H1 (cell line): ENCODE measurements around the gene OSBPL3. TPM values are rescaled to one million over a fixed set of nuclear protein-coding genes. Genes with fewer than 3 reads are reported as not detected.

Experiments used
- CTCF ChIA-PET: fragments of 300-600 bp; sonication (Branson Sonifier 250); formaldehyde crosslinking; loops from one replicate; lab custom pipeline; 2021; ENCODE audit not compliant: partially characterized antibody; lab: Charles Lee
- POLR2A ChIA-PET: fragments of 300-600 bp; sonication (Branson Sonifier 250); formaldehyde crosslinking; loops from one replicate; lab custom pipeline; 2021; ENCODE audit warnings: inconsistent platforms; ENCODE audit not compliant: partially characterized antibody; lab: Charles Lee
- DNase-seq, 2 experiments: peaks; one replicate each; pipeline versions ENCODE4 v3.0.0 to v3.0.0-alpha.2; 2010 to 2022; ENCODE audit warnings: low spot score in 2 of 2, low read depth in 1 of 2, mixed read lengths in 1 of 2
- FAIRE-seq: peaks from 2 replicates; lab custom pipeline; 2011; peaks lifted over from hg19 to GRCh38; lab: Jason Lieb, UNC
- H2AFZ ChIP-seq: 2 replicates; pipeline ENCODE4 v1.8.1; 2012; ENCODE audit warnings: low read length, inconsistent platforms
- H2AK5ac ChIP-seq: 2 replicates; pipeline ENCODE4 v1.6.1; 2013; ENCODE audit warnings: low read depth, low read length
- H2BK120ac ChIP-seq: replicated peaks from 2 replicates; pipeline ENCODE3; 2013; ENCODE audit warnings: low read depth, low read length, inconsistent platforms
- H2BK12ac ChIP-seq: 2 replicates; pipeline ENCODE4 v1.6.1; 2013; ENCODE audit warnings: low read depth, low read length
- H2BK15ac ChIP-seq: 2 replicates; pipeline ENCODE4 v1.6.1; 2013; ENCODE audit warnings: low read length
- H2BK20ac ChIP-seq: 2 replicates; pipeline ENCODE4 v1.6.1; 2013; ENCODE audit warnings: low read length
- H2BK5ac ChIP-seq: 2 replicates; pipeline ENCODE4 v1.6.1; 2013; ENCODE audit warnings: low read depth, low read length
- H3K14ac ChIP-seq: 2 replicates; pipeline ENCODE4 v1.6.1; 2013; ENCODE audit warnings: inconsistent platforms; ENCODE audit not compliant: insufficient read length
- H3K18ac ChIP-seq: 2 replicates; pipeline ENCODE4 v1.6.1; 2013; ENCODE audit warnings: low read length; ENCODE audit errors: extremely low read depth
- H3K23ac ChIP-seq: 2 replicates; pipeline ENCODE4 v1.6.1; 2013; ENCODE audit warnings: inconsistent platforms; ENCODE audit not compliant: insufficient read length
- H3K23me2 ChIP-seq: 2 replicates; pipeline ENCODE4 v1.6.1; 2013; ENCODE audit warnings: low read depth, low read length
- H3K27ac ChIP-seq: 2 replicates; pipeline ENCODE4 v1.6.1; 2011; ENCODE audit warnings: low read depth, low read length, inconsistent platforms
- H3K27me3 ChIP-seq, 4 experiments: replicated peaks in 1 of 4; 1 replicate in 1 of 4; 2 replicates in 3 of 4; pipeline versions ENCODE4 v1.6.1 to v1.8.1; 2011 to 2013; ENCODE audit warnings: low read length in 3 of 4, mild to moderate bottlenecking in 3 of 4, inconsistent platforms in 2 of 4, mixed read lengths in 2 of 4, moderate library complexity in 1 of 4; ENCODE audit not compliant: control insufficient read depth in 3 of 4, insufficient read depth in 3 of 4; ENCODE audit errors: extremely low read depth in 1 of 4
- H3K36me3 ChIP-seq, 4 experiments: 2 replicates each; pipeline versions ENCODE4 v1.6.1 to v1.8.1; 2011 to 2013; ENCODE audit warnings: mild to moderate bottlenecking in 4 of 4, low read length in 3 of 4, moderate library complexity in 2 of 4, control low read depth in 1 of 4, inconsistent platforms in 1 of 4; ENCODE audit not compliant: insufficient read depth in 4 of 4, control insufficient read depth in 2 of 4
- H3K4ac ChIP-seq: replicated peaks from 2 replicates; pipeline ENCODE3; 2013; ENCODE audit warnings: low read length, low read depth, mixed read lengths, inconsistent platforms; ENCODE audit not compliant: insufficient read length
- H3K4me1 ChIP-seq, 4 experiments: replicated peaks in 1 of 4; 1 replicate in 1 of 4; 2 replicates in 3 of 4; pipeline versions ENCODE4 v1.6.1 to v1.8.1; 2011 to 2013; ENCODE audit warnings: low read length in 3 of 4, inconsistent platforms in 2 of 4, mixed read lengths in 1 of 4; ENCODE audit not compliant: insufficient read depth in 4 of 4, control insufficient read depth in 3 of 4
- H3K4me2 ChIP-seq, 2 experiments: 2 replicates each; pipeline versions ENCODE4 v1.6.1 to v1.8.1; 2011 to 2013; ENCODE audit warnings: low read depth in 2 of 2, low read length in 2 of 2, control low read depth in 1 of 2, inconsistent platforms in 1 of 2, mild to moderate bottlenecking in 1 of 2; ENCODE audit not compliant: insufficient read depth in 1 of 2
- H3K4me3 ChIP-seq, 4 experiments: fragments of 200-600, 300-600 bp in 1 of 4; sonication (generic), shearing (Covaris generic), sonication (Bioruptor Twin) in 1 of 4; 2 replicates each; pipeline versions ENCODE4 v1.5.1 to v1.8.1; 2011 to 2016; ENCODE audit warnings: low read length in 4 of 4, low read depth in 3 of 4, control low read depth in 2 of 4, inconsistent platforms in 2 of 4, mild to moderate bottlenecking in 2 of 4, mixed read lengths in 1 of 4, moderate library complexity in 1 of 4; ENCODE audit not compliant: insufficient read depth in 2 of 4; ENCODE audit errors: extremely low read depth in 1 of 4
- H3K56ac ChIP-seq: replicated peaks from 2 replicates; pipeline ENCODE3; 2013; ENCODE audit warnings: low read depth, mild to moderate bottlenecking, mixed read lengths, low read length, inconsistent platforms; ENCODE audit not compliant: insufficient read length
- H3K79me1 ChIP-seq: 2 replicates; pipeline ENCODE4 v1.6.1; 2013; ENCODE audit warnings: low read depth, low read length, control low read depth
- H3K79me2 ChIP-seq, 2 experiments: 2 replicates each; pipeline versions ENCODE4 v1.6.1 to v1.8.1; 2012 to 2013; ENCODE audit warnings: low read length in 2 of 2, mild to moderate bottlenecking in 2 of 2, inconsistent platforms in 1 of 2; ENCODE audit not compliant: insufficient read depth in 2 of 2, control insufficient read depth in 1 of 2
- H3K9ac ChIP-seq, 4 experiments: replicated peaks in 1 of 4; 1 replicate in 1 of 4; 2 replicates in 3 of 4; pipeline versions ENCODE4 v1.6.1 to v1.8.1; 2011 to 2013; ENCODE audit warnings: low read depth in 3 of 4, low read length in 3 of 4, control low read depth in 2 of 4, mild to moderate bottlenecking in 2 of 4, moderate library complexity in 2 of 4, inconsistent platforms in 1 of 4; ENCODE audit errors: extremely low read depth in 1 of 4
- H3K9me3 ChIP-seq, 2 experiments: 2 replicates each; pipeline versions ENCODE4 v1.6.1 to v1.8.1; 2012 to 2013; ENCODE audit warnings: mild to moderate bottlenecking in 2 of 2, moderate library complexity in 2 of 2, control low read depth in 1 of 2, inconsistent platforms in 1 of 2, low read depth in 1 of 2, low read length in 1 of 2, mixed read lengths in 1 of 2; ENCODE audit not compliant: insufficient read depth in 2 of 2
- H4K20me1 ChIP-seq, 2 experiments: replicated peaks in 1 of 2; 2 replicates each; pipeline versions ENCODE3 to v1.8.1; 2011 to 2013; ENCODE audit warnings: inconsistent platforms in 2 of 2, low read length in 2 of 2, mild to moderate bottlenecking in 1 of 2; ENCODE audit not compliant: insufficient read depth in 2 of 2, control insufficient read depth in 1 of 2
- H4K5ac ChIP-seq: 2 replicates; pipeline ENCODE4 v1.6.1; 2013; ENCODE audit warnings: low read length, low read depth, mixed read lengths, inconsistent platforms; ENCODE audit not compliant: insufficient read length
- H4K8ac ChIP-seq: 2 replicates; pipeline ENCODE4 v1.8.0; 2013; ENCODE audit warnings: mild to moderate bottlenecking, moderate library complexity, low read length, inconsistent platforms; ENCODE audit not compliant: insufficient read depth; ENCODE audit errors: extremely low read depth
- H4K91ac ChIP-seq: replicated peaks from 2 replicates; pipeline ENCODE3; 2013; ENCODE audit warnings: low read length, mixed read lengths, inconsistent platforms; ENCODE audit not compliant: insufficient read length
- CBX5 ChIP-seq: fragments of 300-800, 300-1000 bp; sonication (generic); IDR thresholded peaks from 2 replicates; pipeline ENCODE4 v1.7.1; 2016; ENCODE audit warnings: antibody characterized with exemption, low read length, low read depth
- CEBPB ChIP-seq: IDR thresholded peaks from 2 replicates; pipeline ENCODE4 v1.6.1; 2012; ENCODE audit warnings: low read depth, low read length
- CHD1 ChIP-seq: IDR thresholded peaks from 2 replicates; pipeline ENCODE4 v1.6.1; 2012; ENCODE audit warnings: low read depth, low read length, improper control_type of control experiment
- CTCF ChIP-seq, 3 experiments: IDR thresholded peaks; 1 replicate in 2 of 3; 2 replicates in 1 of 3; pipeline versions ENCODE4 v1.5.1 to v1.6.1; 2011; ENCODE audit warnings: low read length in 3 of 3, mild to moderate bottlenecking in 3 of 3, inconsistent platforms in 2 of 3, low read depth in 1 of 3, moderate library complexity in 1 of 3; ENCODE audit not compliant: insufficient read depth in 1 of 3; ENCODE audit errors: control extremely low read depth in 1 of 3
- GABPA ChIP-seq: IDR thresholded peaks from 2 replicates; pipeline ENCODE4 v1.6.1; 2011; ENCODE audit warnings: mild to moderate bottlenecking, low read length, moderate library complexity, borderline replicate concordance; ENCODE audit not compliant: insufficient read depth
- NRF1 ChIP-seq: IDR thresholded peaks from 2 replicates; pipeline ENCODE4 v1.6.1; 2011; ENCODE audit warnings: mild to moderate bottlenecking, low read depth, low read length, improper control_type of control experiment
- RBBP5 ChIP-seq: IDR thresholded peaks from 2 replicates; pipeline ENCODE4 v1.7.1; 2012; ENCODE audit warnings: low read depth, mild to moderate bottlenecking, inconsistent platforms, low read length, moderate library complexity, borderline replicate concordance
- SIRT6 ChIP-seq: IDR thresholded peaks from one replicate; pipeline ENCODE4 v1.7.1; 2012; ENCODE audit warnings: low read length, inconsistent platforms
- SP1 ChIP-seq: IDR thresholded peaks from 2 replicates; pipeline ENCODE4 v1.6.1; 2011; ENCODE audit warnings: low read depth, low read length
- USF2 ChIP-seq: IDR thresholded peaks from 2 replicates; pipeline ENCODE4 v1.6.1; 2011; ENCODE audit warnings: low read length, improper control_type of control experiment
- WGBS, 2 experiments: shearing (Covaris generic) in 1 of 2; methylation state at CpG; one replicate each; pipeline versions ENCODE4 v1.1.6 to v1.1.7; 2013 to 2015; ENCODE audit warnings: low lambda C conversion rate in 2 of 2, mixed read lengths in 2 of 2, inconsistent platforms in 1 of 2, low coverage in 1 of 2, missing lambda C conversion rate in 1 of 2; ENCODE audit not compliant: insufficient replicate concordance in 2 of 2, insufficient coverage in 1 of 2, insufficient read length in 1 of 2; ENCODE audit errors: extremely low coverage in 1 of 2, missing lambda C conversion rate in 1 of 2; 5-methylcytosine and 5-hydroxymethylcytosine counted together
- polyA plus RNA-seq, 7 experiments: library from polyadenylated mRNA; depleted of rRNA in 3 of 7; stranded (reverse) in 5 of 7; unstranded in 2 of 7; fragments of >200 nt in 5 of 7; fragments of 200-250 nt in 2 of 7; gene quantifications; 1 replicate in 5 of 7; 2 replicates in 1 of 7; 4 replicates in 1 of 7; pipeline versions ENCODE4 v1.2.1 to v1.2.3, GENCODE V29; 2011 to 2013; ENCODE audit warnings: missing spikeins in 2 of 7, mixed read lengths in 2 of 7
- total RNA-seq: library from RNA; stranded (reverse); fragmentation: NEBNext Ultra II Directional; extraction: Animal tissue kit (Norgen Biotek cat#: 25700); gene quantifications from 2 replicates; pipeline ENCODE4 v1.2.1, GENCODE V29; 2021

OSBPL3 gene
- total and polyA plus RNA-seq, 2 of the 8 experiments (the other 6 are each of a cell fraction or from before 2014, with no cell fraction given): 2.8 to 13.9 TPM

GRCh38 chr7:24800667-24801066 lies 179.3 kb downstream of the OSBPL3 start:
- Histone ChIP-seq H2BK20ac (no peak overlapping the region), H3K9me3 (no peaks in the 10 kb centered on the region), H4K5ac (no peak overlapping the region), H4K91ac (no peak overlapping the region), H3K27ac (no peak overlapping the region), H3K4me1 (peaks cover 0 to 2% (median 0%) of the 10 kb centered on the region in 4 experiments; a peak in 1 of 7 replicates), H3K36me3 (peaks cover 0 to 4% (median 0%) of the 10 kb centered on the region in 4 experiments; a peak in 2 of 8 replicates), H3K79me2 (no peaks in the 10 kb centered on the region), H2BK5ac (no peak overlapping the region), H3K56ac (no peak overlapping the region), H4K8ac (no peak overlapping the region), H2AK5ac (no peak overlapping the region), H3K14ac (no peak overlapping the region), H2BK120ac (no peak overlapping the region), H3K23ac (no peak overlapping the region), H4K20me1 (no peaks in the 10 kb centered on the region), H3K4me2 (no peak overlapping the region), H3K23me2 (peaks cover 2% of the 10 kb centered on the region; the same call in 1 of the 2 replicates), H3K79me1 (no peaks in the 10 kb centered on the region), H3K9ac (no peak overlapping the region), H2BK15ac (no peak overlapping the region), H3K4me3 (no peak overlapping the region), H3K18ac (no peak overlapping the region), H2AFZ (no peak overlapping the region), H3K27me3 (no peaks in the 10 kb centered on the region), H3K4ac (no peak overlapping the region), H2BK12ac (no peak overlapping the region)
- ChIA-PET POLR2A (no interaction called here), CTCF (interaction anchor here (0.6 to 3.8 kb wide), 4 partner anchors 9 to 298 kb away, joined by 3 to 21 read pairs (median 4); no protein-coding TSS in a partner anchor)
- FAIRE-seq: no peak
- 87% methylated on average over 9 of the region's 9 CpGs; no CpG with 5 or more reads in 1 of the 2 experiments for WGBS, 2 experiments
- DNase-seq: no peak
- no peak for TF ChIP-seq CEBPB
- no peak for TF ChIP-seq NRF1
- TF ChIP-seq GABPA: no peak
- no peak for TF ChIP-seq CHD1
- TF ChIP-seq CBX5: no peak
- no peak for TF ChIP-seq SP1
- TF ChIP-seq RBBP5: no peak
- TF ChIP-seq USF2: no peak
- no peak for TF ChIP-seq SIRT6
- no peak for TF ChIP-seq CTCF (IDR thresholded peaks at IDR 0.05; ENCODE audit: control extremely low read depth in 1 of 3, insufficient read depth in 1 of 3, low read depth in 1 of 3, low read length in 3 of 3)
